Hepatocyte (in vitro differentiated cells): ENCODE data around the gene THBS2. TPM values are rescaled to one million over a fixed set of nuclear protein-coding genes. Genes with fewer than 3 reads are reported as not detected.

Experiments
- DNase-seq: peaks from one replicate; pipeline ENCODE4 v3.0.0-alpha.2; 2016; ENCODE audit warnings: low spot score
- H2AFZ ChIP-seq: fragments of 200-600 bp; sonication (generic); 2 replicates; pipeline ENCODE4 v1.6.0; 2016; ENCODE audit warnings: antibody characterized with exemption, mild to moderate bottlenecking
- H3K27ac ChIP-seq: fragments of 200-600 bp; sonication (generic); 2 replicates; pipeline ENCODE4 v1.5.1; 2016; ENCODE audit warnings: mild to moderate bottlenecking
- H3K27me3 ChIP-seq: fragments of 200-600 bp; sonication (generic); 2 replicates; pipeline ENCODE4 v1.6.1; 2016
- H3K36me3 ChIP-seq: fragments of 200-600 bp; sonication (generic); replicated peaks from 2 replicates; pipeline ENCODE4 v1.5.1; 2016; ENCODE audit warnings: low read depth; ENCODE audit not compliant: insufficient read depth
- H3K4me1 ChIP-seq: fragments of 200-600 bp; sonication (generic); 2 replicates; pipeline ENCODE4 v1.5.1; 2016; ENCODE audit warnings: mild to moderate bottlenecking, moderate library complexity; ENCODE audit not compliant: insufficient read depth
- H3K4me2 ChIP-seq: fragments of 200-600 bp; sonication (generic); 2 replicates; pipeline ENCODE4 v1.6.0; 2016
- H3K4me3 ChIP-seq: fragments of 200-600 bp; sonication (generic); 2 replicates; pipeline ENCODE4 v1.5.1; 2016; ENCODE audit warnings: mild to moderate bottlenecking
- H3K79me2 ChIP-seq: fragments of 200-600 bp; sonication (generic); 2 replicates; pipeline ENCODE4 v1.6.0; 2017; ENCODE audit warnings: mild to moderate bottlenecking
- H3K9me2 ChIP-seq: fragments of 200-600 bp; sonication (generic); replicated peaks from 2 replicates; pipeline ENCODE4 v1.6.0; 2017; ENCODE audit warnings: mild to moderate bottlenecking; ENCODE audit not compliant: insufficient read depth
- H3K9me3 ChIP-seq: fragments of 200-600 bp; sonication (generic); 2 replicates; pipeline ENCODE4 v1.5.1; 2016; ENCODE audit warnings: low read depth, mild to moderate bottlenecking
- H4K20me1 ChIP-seq: fragments of 200-600 bp; sonication (generic); 2 replicates; pipeline ENCODE4 v1.6.0; 2016; ENCODE audit warnings: mild to moderate bottlenecking; ENCODE audit not compliant: insufficient read depth, poor library complexity, severe bottlenecking
- EZH2 ChIP-seq: fragments of 200-600 bp; sonication (generic); IDR thresholded peaks from 2 replicates; pipeline ENCODE4 v1.6.1; 2016; ENCODE audit warnings: antibody characterized with exemption, mild to moderate bottlenecking, borderline replicate concordance
- EZH2phosphoT487 ChIP-seq: fragments of 200-600 bp; sonication (generic); IDR thresholded peaks from one replicate; pipeline ENCODE4 v1.6.1; 2018; ENCODE audit warnings: antibody characterized with exemption, mild to moderate bottlenecking, low read depth, moderate library complexity; ENCODE audit not compliant: unreplicated experiment, severe bottlenecking
- WGBS: methylation state at CpG from one replicate; pipeline ENCODE4 v1.1.6; 2016; ENCODE audit warnings: low lambda C conversion rate; ENCODE audit errors: missing lambda C conversion rate; 5-methylcytosine and 5-hydroxymethylcytosine counted together
- polyA plus RNA-seq: library from polyadenylated mRNA; unstranded; fragments of >200 nt; fragmentation: Nextera tagmentation; extraction: Ambion mirVana; gene quantifications from 2 replicates; pipeline ENCODE4 v1.2.1, GENCODE V29; 2016
- total RNA-seq: library from RNA; depleted of rRNA; stranded (reverse); fragments of >200 nt; gene quantifications from 2 replicates; pipeline ENCODE4 v1.2.3, GENCODE V29; 2014
- TF ChIP-seq, protein P1 (sequence below): fragments of 200-600 bp; sonication (generic); IDR thresholded peaks from 2 replicates; pipeline ENCODE4 v1.5.1; 2016; ENCODE audit warnings: antibody characterized with exemption, mild to moderate bottlenecking; ENCODE audit not compliant: poor library complexity

The THBS2 gene
- total and polyA plus RNA-seq, 2 experiments from 2014 or later, result 3.9 to 5.5 TPM

DNA sequence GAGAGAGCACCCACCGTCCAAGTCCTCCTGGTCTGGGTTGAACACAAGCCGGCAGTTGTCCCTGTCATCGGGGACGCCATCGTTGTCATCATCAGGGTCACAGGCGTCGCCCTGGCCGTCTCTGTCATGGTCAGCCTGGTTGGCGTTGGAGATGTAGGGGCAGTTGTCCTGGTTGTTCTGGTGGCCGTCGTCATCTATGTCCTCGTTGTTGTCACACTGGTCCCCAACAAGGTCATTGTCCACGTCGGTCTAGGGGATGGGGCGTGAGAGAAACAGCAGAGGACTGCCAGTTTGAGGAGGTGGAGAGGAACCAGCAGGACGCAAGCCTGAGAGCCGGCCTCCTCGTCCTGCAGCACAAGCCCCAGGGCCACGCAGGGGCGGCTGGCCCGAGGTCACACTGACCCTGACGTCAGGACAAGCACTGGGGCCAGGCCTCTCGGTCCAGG, 28.5 kb downstream of the THBS2 start:
- 94% methylated on average over 22 of the region's 23 CpGs for WGBS
- H3K9me2 ChIP-seq, result no peaks in the 10 kb centered on the region
- H3K4me2 ChIP-seq, result no peak overlapping the region
- H3K36me3 ChIP-seq, result no peaks in the 10 kb centered on the region
- DNase-seq, result no peak
- no peak overlapping the region for H2AFZ ChIP-seq
- H3K27ac ChIP-seq, result no peak overlapping the region
- H3K79me2 ChIP-seq, result no peaks in the 10 kb centered on the region
- no peaks in the 10 kb centered on the region for H3K4me1 ChIP-seq
- TF ChIP-seq, protein P1, sequence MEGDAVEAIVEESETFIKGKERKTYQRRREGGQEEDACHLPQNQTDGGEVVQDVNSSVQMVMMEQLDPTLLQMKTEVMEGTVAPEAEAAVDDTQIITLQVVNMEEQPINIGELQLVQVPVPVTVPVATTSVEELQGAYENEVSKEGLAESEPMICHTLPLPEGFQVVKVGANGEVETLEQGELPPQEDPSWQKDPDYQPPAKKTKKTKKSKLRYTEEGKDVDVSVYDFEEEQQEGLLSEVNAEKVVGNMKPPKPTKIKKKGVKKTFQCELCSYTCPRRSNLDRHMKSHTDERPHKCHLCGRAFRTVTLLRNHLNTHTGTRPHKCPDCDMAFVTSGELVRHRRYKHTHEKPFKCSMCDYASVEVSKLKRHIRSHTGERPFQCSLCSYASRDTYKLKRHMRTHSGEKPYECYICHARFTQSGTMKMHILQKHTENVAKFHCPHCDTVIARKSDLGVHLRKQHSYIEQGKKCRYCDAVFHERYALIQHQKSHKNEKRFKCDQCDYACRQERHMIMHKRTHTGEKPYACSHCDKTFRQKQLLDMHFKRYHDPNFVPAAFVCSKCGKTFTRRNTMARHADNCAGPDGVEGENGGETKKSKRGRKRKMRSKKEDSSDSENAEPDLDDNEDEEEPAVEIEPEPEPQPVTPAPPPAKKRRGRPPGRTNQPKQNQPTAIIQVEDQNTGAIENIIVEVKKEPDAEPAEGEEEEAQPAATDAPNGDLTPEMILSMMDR, result no peak
- TF ChIP-seq EZH2 (no peak), EZH2phosphoT487 (no peak)
- no peak overlapping the region for H3K4me3 ChIP-seq
- H4K20me1 ChIP-seq, result no peaks in the 10 kb centered on the region
- H3K27me3 ChIP-seq, result no peaks in the 10 kb centered on the region
- H3K9me3 ChIP-seq, result no peaks in the 10 kb centered on the region

DNA sequence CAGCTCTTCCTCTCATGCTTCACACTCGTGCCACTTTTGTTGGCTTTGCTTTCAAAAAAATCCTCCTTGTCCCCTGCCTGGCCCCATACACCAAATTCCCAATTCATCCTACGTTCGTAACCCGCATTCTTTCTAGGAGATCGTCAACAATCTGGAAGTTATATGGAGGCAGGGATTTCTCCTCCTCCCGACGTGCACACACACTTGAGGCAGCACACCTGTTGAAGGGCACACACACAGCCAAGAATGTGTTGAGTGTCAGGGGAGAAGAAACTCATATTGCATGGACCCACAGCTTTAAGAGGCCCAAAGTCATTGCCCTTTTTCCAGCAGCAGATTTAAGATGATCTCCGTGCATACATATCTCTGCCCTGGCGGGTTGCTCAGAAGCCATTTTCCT, 28.9 kb downstream of the THBS2 start:
- Histone ChIP-seq H3K27me3 (no peaks in the 10 kb centered on the region), H3K4me3 (no peak overlapping the region), H3K79me2 (no peaks in the 10 kb centered on the region), H2AFZ (no peak overlapping the region), H3K4me2 (no peak overlapping the region), H3K9me3 (no peaks in the 10 kb centered on the region), H3K4me1 (no peaks in the 10 kb centered on the region), H3K36me3 (no peaks in the 10 kb centered on the region), H3K27ac (no peak overlapping the region), H4K20me1 (no peaks in the 10 kb centered on the region), H3K9me2 (no peaks in the 10 kb centered on the region)
- WGBS, result 92% methylated on average over 9 of the region's 9 CpGs
- DNase-seq, result no peak
- TF ChIP-seq, protein P1, result no peak
- no peak for TF ChIP-seq EZH2
- TF ChIP-seq EZH2phosphoT487, result no peak

DNA sequence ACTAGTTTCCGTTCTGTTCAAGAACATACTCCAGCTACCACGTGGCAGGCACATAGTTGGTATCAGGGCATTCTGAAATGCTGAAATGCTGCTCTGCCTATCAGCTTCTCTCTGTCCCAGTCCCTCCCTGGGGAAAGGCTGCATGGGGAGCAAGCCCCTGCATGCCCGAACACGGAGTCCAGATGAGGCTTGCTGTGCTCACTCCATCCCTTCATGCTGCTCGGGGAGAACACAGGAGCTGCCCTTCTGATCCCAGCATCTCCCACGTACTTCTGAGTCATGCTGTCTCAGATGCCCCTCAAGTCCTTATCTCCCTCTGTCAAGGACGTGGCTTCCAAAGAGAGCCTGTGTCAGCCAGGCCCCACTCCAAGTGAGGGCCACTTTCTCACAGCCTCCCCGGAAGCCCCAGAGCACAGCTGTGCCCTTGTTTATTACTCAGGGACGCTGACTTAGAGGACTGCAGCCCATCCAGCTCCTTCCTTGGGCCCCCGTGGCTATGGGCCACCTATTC, 29.4 kb downstream of the THBS2 start:
- no peaks in the 10 kb centered on the region for H3K4me1 ChIP-seq

More for the DNA sequence above, 29.4 kb downstream of the THBS2 start:
- Histone ChIP-seq H2AFZ (no peak overlapping the region), H3K27me3 (no peaks in the 10 kb centered on the region), H3K9me2 (no peaks in the 10 kb centered on the region), H3K36me3 (no peaks in the 10 kb centered on the region), H3K79me2 (no peaks in the 10 kb centered on the region), H3K9me3 (no peaks in the 10 kb centered on the region), H3K4me3 (no peak overlapping the region), H4K20me1 (no peaks in the 10 kb centered on the region), H3K27ac (no peak overlapping the region), H3K4me2 (no peak overlapping the region)
- DNase-seq, result no peak
- TF ChIP-seq, protein P1, result no peak
- TF ChIP-seq EZH2 (no peak), EZH2phosphoT487 (no peak)
- 60% methylated on average over 10 of the region's 10 CpGs for WGBS
